NT2/D1 (cell line): ENCODE results near the gene AQP1.

Experiments used
- SUZ12 ChIP-seq: IDR thresholded peaks from 2 replicates; pipeline ENCODE4 v1.6.1; 2011; ENCODE audit not compliant: insufficient read length, insufficient read depth; ENCODE audit errors: extremely low read depth
- YY1 ChIP-seq: IDR thresholded peaks from 2 replicates; pipeline ENCODE4 v1.6.1; 2011; ENCODE audit not compliant: insufficient read length, insufficient read depth
- ZNF274 ChIP-seq: IDR thresholded peaks from 2 replicates; pipeline ENCODE4 v1.6.1; 2011; ENCODE audit warnings: mild to moderate bottlenecking, low read depth, low read length

GRCh38 chr7:30973292-30973691, 61.6 kb downstream of the AQP1 start:
- TF ChIP-seq ZNF274, result no peak
- no peak for TF ChIP-seq YY1
- TF ChIP-seq SUZ12, result no peak
